ENCODE results near the gene USP27X.

- no peak for TF ChIP-seq CTCF (IDR thresholded peaks at IDR 0.05; ENCODE audit: insufficient read depth, low read depth, low read length)
- no peak for TF ChIP-seq EZH2 (IDR thresholded peaks at IDR 0.05; ENCODE audit: insufficient read depth, low read length)
Observed at GRCh38 chrX:49859491-49859890, 19.8 kb upstream of the USP27X start.

Measured in astrocyte (in vitro differentiated cells and primary cell).